Measurements from ENCODE around the gene GYS1. TPM values are rescaled to one million over a fixed set of nuclear protein-coding genes. Genes with fewer than 3 reads are reported as not detected.
A peak's percentile ranks its signal among the peaks of the same experiment; 100 is the strongest.

The GYS1 gene
- total and polyA plus RNA-seq, 2 of the 8 experiments (the other 6 are each of a cell fraction or from before 2014, with no cell fraction given): 30.0 to 38.7 TPM

DNA sequence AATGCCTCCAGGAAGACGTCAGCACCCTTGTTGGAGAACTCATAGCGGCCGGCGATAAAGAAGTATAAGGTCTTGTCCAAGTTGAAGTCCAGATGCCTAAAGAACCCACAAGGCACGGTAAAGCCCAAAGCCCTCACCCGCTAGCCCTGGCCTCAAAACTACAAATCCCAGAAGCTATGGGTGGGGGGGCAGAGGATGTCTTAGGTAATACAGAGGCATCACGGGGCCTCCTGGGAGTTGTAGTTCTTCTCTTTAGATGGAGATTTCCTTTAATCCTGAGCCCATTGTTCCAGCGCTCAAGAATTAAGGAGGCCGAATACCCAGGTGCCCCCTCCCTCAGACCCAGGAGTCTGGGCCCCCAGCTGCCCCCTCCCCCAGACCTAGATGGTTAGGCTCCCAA lies 10.8 kb downstream of the GYS1 start (continued):
- TF ChIP-seq, protein P1, sequence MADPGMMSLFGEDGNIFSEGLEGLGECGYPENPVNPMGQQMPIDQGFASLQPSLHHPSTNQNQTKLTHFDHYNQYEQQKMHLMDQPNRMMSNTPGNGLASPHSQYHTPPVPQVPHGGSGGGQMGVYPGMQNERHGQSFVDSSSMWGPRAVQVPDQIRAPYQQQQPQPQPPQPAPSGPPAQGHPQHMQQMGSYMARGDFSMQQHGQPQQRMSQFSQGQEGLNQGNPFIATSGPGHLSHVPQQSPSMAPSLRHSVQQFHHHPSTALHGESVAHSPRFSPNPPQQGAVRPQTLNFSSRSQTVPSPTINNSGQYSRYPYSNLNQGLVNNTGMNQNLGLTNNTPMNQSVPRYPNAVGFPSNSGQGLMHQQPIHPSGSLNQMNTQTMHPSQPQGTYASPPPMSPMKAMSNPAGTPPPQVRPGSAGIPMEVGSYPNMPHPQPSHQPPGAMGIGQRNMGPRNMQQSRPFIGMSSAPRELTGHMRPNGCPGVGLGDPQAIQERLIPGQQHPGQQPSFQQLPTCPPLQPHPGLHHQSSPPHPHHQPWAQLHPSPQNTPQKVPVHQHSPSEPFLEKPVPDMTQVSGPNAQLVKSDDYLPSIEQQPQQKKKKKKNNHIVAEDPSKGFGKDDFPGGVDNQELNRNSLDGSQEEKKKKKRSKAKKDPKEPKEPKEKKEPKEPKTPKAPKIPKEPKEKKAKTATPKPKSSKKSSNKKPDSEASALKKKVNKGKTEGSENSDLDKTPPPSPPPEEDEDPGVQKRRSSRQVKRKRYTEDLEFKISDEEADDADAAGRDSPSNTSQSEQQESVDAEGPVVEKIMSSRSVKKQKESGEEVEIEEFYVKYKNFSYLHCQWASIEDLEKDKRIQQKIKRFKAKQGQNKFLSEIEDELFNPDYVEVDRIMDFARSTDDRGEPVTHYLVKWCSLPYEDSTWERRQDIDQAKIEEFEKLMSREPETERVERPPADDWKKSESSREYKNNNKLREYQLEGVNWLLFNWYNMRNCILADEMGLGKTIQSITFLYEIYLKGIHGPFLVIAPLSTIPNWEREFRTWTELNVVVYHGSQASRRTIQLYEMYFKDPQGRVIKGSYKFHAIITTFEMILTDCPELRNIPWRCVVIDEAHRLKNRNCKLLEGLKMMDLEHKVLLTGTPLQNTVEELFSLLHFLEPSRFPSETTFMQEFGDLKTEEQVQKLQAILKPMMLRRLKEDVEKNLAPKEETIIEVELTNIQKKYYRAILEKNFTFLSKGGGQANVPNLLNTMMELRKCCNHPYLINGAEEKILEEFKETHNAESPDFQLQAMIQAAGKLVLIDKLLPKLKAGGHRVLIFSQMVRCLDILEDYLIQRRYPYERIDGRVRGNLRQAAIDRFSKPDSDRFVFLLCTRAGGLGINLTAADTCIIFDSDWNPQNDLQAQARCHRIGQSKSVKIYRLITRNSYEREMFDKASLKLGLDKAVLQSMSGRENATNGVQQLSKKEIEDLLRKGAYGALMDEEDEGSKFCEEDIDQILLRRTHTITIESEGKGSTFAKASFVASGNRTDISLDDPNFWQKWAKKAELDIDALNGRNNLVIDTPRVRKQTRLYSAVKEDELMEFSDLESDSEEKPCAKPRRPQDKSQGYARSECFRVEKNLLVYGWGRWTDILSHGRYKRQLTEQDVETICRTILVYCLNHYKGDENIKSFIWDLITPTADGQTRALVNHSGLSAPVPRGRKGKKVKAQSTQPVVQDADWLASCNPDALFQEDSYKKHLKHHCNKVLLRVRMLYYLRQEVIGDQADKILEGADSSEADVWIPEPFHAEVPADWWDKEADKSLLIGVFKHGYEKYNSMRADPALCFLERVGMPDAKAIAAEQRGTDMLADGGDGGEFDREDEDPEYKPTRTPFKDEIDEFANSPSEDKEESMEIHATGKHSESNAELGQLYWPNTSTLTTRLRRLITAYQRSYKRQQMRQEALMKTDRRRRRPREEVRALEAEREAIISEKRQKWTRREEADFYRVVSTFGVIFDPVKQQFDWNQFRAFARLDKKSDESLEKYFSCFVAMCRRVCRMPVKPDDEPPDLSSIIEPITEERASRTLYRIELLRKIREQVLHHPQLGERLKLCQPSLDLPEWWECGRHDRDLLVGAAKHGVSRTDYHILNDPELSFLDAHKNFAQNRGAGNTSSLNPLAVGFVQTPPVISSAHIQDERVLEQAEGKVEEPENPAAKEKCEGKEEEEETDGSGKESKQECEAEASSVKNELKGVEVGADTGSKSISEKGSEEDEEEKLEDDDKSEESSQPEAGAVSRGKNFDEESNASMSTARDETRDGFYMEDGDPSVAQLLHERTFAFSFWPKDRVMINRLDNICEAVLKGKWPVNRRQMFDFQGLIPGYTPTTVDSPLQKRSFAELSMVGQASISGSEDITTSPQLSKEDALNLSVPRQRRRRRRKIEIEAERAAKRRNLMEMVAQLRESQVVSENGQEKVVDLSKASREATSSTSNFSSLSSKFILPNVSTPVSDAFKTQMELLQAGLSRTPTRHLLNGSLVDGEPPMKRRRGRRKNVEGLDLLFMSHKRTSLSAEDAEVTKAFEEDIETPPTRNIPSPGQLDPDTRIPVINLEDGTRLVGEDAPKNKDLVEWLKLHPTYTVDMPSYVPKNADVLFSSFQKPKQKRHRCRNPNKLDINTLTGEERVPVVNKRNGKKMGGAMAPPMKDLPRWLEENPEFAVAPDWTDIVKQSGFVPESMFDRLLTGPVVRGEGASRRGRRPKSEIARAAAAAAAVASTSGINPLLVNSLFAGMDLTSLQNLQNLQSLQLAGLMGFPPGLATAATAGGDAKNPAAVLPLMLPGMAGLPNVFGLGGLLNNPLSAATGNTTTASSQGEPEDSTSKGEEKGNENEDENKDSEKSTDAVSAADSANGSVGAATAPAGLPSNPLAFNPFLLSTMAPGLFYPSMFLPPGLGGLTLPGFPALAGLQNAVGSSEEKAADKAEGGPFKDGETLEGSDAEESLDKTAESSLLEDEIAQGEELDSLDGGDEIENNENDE (IDR thresholded peaks at IDR 0.05; ENCODE audit: insufficient replicate concordance, low read length): no peak
- no peak for TF ChIP-seq TEAD4 (IDR thresholded peaks at IDR 0.05; ENCODE audit: low read depth, low read length)
- TF ChIP-seq SIX5 (IDR thresholded peaks at IDR 0.05; ENCODE audit: low read depth, low read length): peak; percentile 96
- no peak for TF ChIP-seq SP4 (IDR thresholded peaks at IDR 0.05; ENCODE audit: low read length)
- TF ChIP-seq CREB1 (IDR thresholded peaks at IDR 0.05): peak; percentile 44; the same call in 1 of the 2 replicates
- no peak for TF ChIP-seq CHD1 (IDR thresholded peaks at IDR 0.05; ENCODE audit: low read depth, low read length)
- TF ChIP-seq SP1 (IDR thresholded peaks at IDR 0.05; ENCODE audit: low read depth, low read length): no peak
- TF ChIP-seq CBX8 (IDR thresholded peaks at IDR 0.05; ENCODE audit: borderline replicate concordance, low read depth, low read length): no peak
- no peak for TF ChIP-seq GTF2F1 (IDR thresholded peaks at IDR 0.05; ENCODE audit: borderline replicate concordance, low read depth, low read length)
- no peak for TF ChIP-seq POU5F1 (IDR thresholded peaks at IDR 0.05; ENCODE audit: low read depth, low read length)
- TF ChIP-seq POLR2A (IDR thresholded peaks at IDR 0.05; ENCODE audit: control extremely low read depth in 1 of 2, low read depth in 2 of 2, low read length in 2 of 2): no peak
- no peak for TF ChIP-seq BRCA1 (IDR thresholded peaks at IDR 0.05; ENCODE audit: low read depth, low read length)
- peak; percentile 46 for TF ChIP-seq CEBPB (IDR thresholded peaks at IDR 0.05; ENCODE audit: low read depth, low read length)

Measured in H1 (cell line).